MM.1S (cell line): Measurements from ENCODE around the gene CCNB2.

Experiments used
- EZH2 ChIP-seq: fragments of 300-600 bp; sonication (generic); optimal IDR thresholded peaks from 2 replicates; pipeline ENCODE3; 2017; ENCODE audit warnings: low read depth, mild to moderate bottlenecking, antibody characterized with exemption, low read length, mixed read lengths
- TF ChIP-seq, protein P1 (sequence below): fragments of 300-600 bp; sonication (generic); IDR thresholded peaks from 2 replicates; pipeline ENCODE4 v1.5.1; 2016; ENCODE audit warnings: antibody characterized with exemption, low read length, mixed read lengths

DNA sequence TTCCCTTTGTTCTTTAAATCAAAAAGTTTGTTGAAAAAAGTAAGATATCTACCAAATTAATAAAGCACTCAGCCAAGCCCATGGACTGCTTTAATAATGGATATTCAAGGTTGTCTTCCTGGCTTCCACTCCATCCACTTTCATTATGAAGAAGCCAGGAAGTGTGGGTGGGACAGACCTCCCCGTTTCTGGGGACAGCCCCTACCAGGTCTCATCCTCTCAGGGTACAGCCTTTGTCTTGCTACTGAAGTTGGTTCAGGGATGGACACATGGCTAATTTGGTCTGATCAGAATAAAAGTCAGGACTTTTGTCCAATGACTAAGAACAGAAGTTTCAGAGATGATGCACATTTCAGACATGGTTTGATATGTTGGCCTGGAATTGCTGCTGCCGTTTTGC, 32.6 kb downstream of the CCNB2 start:
- TF ChIP-seq, protein P1, sequence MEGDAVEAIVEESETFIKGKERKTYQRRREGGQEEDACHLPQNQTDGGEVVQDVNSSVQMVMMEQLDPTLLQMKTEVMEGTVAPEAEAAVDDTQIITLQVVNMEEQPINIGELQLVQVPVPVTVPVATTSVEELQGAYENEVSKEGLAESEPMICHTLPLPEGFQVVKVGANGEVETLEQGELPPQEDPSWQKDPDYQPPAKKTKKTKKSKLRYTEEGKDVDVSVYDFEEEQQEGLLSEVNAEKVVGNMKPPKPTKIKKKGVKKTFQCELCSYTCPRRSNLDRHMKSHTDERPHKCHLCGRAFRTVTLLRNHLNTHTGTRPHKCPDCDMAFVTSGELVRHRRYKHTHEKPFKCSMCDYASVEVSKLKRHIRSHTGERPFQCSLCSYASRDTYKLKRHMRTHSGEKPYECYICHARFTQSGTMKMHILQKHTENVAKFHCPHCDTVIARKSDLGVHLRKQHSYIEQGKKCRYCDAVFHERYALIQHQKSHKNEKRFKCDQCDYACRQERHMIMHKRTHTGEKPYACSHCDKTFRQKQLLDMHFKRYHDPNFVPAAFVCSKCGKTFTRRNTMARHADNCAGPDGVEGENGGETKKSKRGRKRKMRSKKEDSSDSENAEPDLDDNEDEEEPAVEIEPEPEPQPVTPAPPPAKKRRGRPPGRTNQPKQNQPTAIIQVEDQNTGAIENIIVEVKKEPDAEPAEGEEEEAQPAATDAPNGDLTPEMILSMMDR = no peak
- no peak for TF ChIP-seq EZH2
